Measurements from ENCODE around the gene TMTC2. TPM values are rescaled to one million over a fixed set of nuclear protein-coding genes. Genes with fewer than 3 reads are reported as not detected.

The TMTC2 gene
- total and polyA plus RNA-seq, 12 donors: 1.6 to 4.4 (median 2.7) TPM

DNA sequence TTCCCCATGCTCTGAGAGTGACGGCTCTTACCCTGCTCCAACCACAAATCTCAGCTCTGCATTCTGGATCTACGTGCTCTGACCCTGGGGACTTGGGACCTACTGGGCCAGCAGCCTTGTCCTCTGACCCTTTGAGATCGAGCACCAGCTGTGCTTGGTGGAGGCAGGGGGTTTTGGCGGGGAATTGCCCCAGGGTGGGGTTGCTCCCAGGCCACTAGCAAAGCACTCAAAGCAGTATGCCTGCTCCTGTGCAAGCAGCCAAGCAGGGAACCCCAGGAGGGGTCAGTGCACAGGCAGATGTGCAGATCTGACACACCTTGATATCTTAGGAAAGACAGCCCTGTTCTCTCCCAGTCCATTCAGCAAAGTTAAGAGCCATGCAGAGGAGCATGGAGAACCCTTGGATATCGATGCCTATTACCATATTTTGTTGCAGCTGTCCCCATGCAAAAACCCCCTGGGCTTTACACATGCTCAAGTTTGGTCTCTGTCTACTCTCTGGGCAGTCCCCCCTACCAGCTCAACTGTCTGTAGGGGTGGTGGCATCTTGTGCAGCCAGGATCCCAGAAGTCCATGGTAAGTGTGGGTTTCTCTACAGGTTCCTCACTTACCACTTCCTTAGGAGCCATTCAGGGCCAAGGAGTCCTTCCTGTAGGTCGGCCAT, 319.0 kb downstream of the TMTC2 start:
- H3K4me3 ChIP-seq: no peak overlapping the region
- no peak overlapping the region for H3K27ac ChIP-seq
- WGBS, 4 donors: 87 to 100% (median 93%) methylated on average over 3 to 6 of the region's 6 CpGs
- H3K9me3 ChIP-seq (replicated peaks in 1 of 3): peaks cover 0 to 6% (median 0%) of the 10 kb centered on the region in 3 donors
- H3K27me3 ChIP-seq: no peaks in the 10 kb centered on the region
- intact Hi-C loops (cut with DNase I): loop anchor here in 1 of 2 donors (10.0 kb wide), 3 partner anchors 321 to 1499 kb away; partner anchors contain the start of gene TMTC2
- no peaks in the 10 kb centered on the region for H3K4me1 ChIP-seq (replicated peaks in 1 of 2)
- no peak for DNase-seq
- TF ChIP-seq, protein P1, sequence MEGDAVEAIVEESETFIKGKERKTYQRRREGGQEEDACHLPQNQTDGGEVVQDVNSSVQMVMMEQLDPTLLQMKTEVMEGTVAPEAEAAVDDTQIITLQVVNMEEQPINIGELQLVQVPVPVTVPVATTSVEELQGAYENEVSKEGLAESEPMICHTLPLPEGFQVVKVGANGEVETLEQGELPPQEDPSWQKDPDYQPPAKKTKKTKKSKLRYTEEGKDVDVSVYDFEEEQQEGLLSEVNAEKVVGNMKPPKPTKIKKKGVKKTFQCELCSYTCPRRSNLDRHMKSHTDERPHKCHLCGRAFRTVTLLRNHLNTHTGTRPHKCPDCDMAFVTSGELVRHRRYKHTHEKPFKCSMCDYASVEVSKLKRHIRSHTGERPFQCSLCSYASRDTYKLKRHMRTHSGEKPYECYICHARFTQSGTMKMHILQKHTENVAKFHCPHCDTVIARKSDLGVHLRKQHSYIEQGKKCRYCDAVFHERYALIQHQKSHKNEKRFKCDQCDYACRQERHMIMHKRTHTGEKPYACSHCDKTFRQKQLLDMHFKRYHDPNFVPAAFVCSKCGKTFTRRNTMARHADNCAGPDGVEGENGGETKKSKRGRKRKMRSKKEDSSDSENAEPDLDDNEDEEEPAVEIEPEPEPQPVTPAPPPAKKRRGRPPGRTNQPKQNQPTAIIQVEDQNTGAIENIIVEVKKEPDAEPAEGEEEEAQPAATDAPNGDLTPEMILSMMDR (IDR thresholded peaks at IDR 0.05): no peak
- TF ChIP-seq POLR2A (IDR thresholded peaks at IDR 0.05): no peak
- H3K36me3 ChIP-seq (replicated peaks in 1 of 2): no peaks in the 10 kb centered on the region

DNA sequence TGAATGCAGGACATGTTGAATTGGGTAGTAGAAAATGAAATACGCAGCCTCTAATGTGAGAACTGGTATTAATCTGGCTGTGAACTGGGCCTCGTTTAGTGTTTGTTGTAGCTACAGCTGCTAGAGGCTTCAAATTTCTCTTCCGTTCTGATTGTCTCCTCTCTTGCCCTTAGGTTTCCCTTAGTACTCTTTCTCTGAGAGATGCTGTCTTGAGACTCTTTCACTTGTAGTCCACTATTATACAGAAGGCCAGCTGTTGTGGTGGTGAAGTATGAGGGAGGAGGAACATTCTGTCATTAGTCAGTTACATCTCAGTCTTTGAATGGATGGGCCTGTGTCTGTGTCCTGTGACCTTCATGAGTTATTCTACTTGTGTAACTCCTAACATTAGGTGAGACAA, 322.0 kb downstream of the TMTC2 start:
- TF ChIP-seq, protein P1 (IDR thresholded peaks at IDR 0.05): no peak
- TF ChIP-seq POLR2A (IDR thresholded peaks at IDR 0.05): no peak
- Histone ChIP-seq H3K36me3 (replicated peaks in 1 of 2) (no peaks in the 10 kb centered on the region), H3K4me1 (replicated peaks in 1 of 2) (no peaks in the 10 kb centered on the region), H3K9me3 (replicated peaks in 1 of 3) (peaks cover 0 to 6% (median 0%) of the 10 kb centered on the region in 3 donors), H3K27ac (no peak overlapping the region), H3K27me3 (no peaks in the 10 kb centered on the region), H3K4me3 (no peak overlapping the region)
- intact Hi-C loops (cut with DNase I): loop anchor here in 1 of 2 donors (10.0 kb wide), 3 partner anchors 324 to 1496 kb away; partner anchors contain the start of gene TMTC2
- 58 to 64% (median 60%) methylated on average over 3 of the region's 3 CpGs for WGBS, 4 donors
- no peak for DNase-seq

DNA sequence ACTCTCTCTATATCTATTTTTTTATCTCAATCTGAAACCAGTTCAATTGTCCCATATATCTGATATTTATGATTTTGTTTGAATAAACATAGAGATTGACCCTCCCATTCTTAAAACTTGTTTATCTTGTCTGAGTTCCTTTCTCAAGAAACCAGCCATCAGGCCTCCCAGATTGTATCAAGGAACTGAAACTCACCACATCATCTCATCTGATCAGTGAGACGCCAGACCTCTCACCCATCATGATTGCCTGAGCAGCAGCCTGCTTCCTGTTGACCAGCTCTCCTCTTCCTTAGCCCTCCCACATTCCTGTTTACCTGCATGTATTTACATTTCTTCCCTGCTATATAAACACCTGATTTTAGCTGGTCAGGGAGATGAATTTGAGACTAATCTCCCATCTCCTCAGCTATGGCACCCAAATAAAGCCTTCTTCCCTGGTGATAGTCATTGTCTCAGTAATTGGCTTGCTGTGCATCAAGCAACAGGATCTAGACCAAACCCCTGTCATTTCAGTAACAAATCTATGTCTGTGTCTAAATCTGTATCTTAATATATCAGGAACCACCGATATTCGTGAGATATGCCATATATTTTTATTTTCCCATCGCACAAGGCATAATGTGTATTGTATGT, 323.6 kb downstream of the TMTC2 start:
- peaks cover 0 to 6% (median 0%) of the 10 kb centered on the region in 3 donors for H3K9me3 ChIP-seq (replicated peaks in 1 of 3)
- no peaks in the 10 kb centered on the region for H3K36me3 ChIP-seq (replicated peaks in 1 of 2)
- H3K27ac ChIP-seq: no peak overlapping the region
- H3K4me1 ChIP-seq (replicated peaks in 1 of 2): peaks cover under 1 to 1% of the 10 kb centered on the region in 2 donors
- no peaks in the 10 kb centered on the region for H3K27me3 ChIP-seq
- no peak overlapping the region for H3K4me3 ChIP-seq
- WGBS, 4 donors: 49 to 50% (median 49%) methylated on average over 4 of the region's 4 CpGs
- DNase-seq: no peak
- TF ChIP-seq, protein P1 (IDR thresholded peaks at IDR 0.05): no peak
- TF ChIP-seq POLR2A (IDR thresholded peaks at IDR 0.05): no peak
- intact Hi-C loops (cut with DNase I): no loop called here

DNA sequence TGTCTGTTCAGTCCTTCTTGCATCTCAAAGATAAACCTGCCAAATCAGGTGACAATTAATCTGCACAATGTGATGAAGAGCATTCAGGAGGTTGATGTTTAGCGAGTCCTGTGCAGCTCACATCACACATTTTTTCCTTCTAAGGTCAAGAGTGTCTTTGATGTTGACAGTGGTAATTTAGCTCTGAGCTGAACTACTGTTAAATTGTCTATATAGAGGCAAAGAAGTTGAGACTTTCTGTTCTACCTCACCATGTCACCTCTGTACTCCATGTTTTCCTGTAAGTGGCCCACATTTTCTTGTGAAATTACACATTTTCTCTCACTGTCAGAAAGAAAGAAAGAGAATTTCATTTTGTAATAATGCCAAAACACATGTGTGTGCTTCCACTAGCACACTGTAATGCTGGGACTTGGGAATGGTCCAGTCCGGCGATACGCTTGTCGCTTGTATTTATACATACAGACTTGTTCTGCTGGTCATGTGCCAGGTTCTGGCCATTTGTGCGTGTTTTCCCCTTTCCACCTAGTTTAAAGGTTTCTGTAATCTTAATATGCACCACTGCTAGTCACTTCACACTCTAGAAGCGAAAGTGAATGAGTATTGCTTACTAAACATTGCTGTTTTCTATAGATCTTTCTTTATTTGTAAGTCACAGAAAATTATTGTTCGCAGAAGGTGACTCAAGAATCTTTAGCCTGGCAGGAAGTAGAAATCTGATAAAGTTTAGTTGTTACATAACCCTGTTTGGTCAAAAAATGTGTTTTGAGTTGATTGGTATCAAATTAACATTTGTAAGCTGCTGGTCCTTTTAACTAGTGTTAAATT, 328.9 kb downstream of the TMTC2 start:
- peak overlapping the region; percentile 58 to 97 (median 83) for H3K27ac ChIP-seq
- H3K36me3 ChIP-seq (replicated peaks in 1 of 2): no peaks in the 10 kb centered on the region

More for the DNA sequence above, 328.9 kb downstream of the TMTC2 start:
- WGBS, 4 donors: 26 to 43% (median 31%) methylated on average over 8 of the region's 8 CpGs
- intact Hi-C loops (cut with DNase I): no loop called here
- DNase-seq: peak; percentile 38 to 66 (median 54)
- peak overlapping the region in 2 of 4 donors; percentile 12 to 53 for H3K4me3 ChIP-seq
- peaks cover 13 to 15% of the 10 kb centered on the region in 2 donors for H3K4me1 ChIP-seq (replicated peaks in 1 of 2)
- TF ChIP-seq POLR2A (IDR thresholded peaks at IDR 0.05): no peak
- TF ChIP-seq, protein P1 (IDR thresholded peaks at IDR 0.05): no peak
- H3K9me3 ChIP-seq (replicated peaks in 1 of 3): no peaks in the 10 kb centered on the region
- no peaks in the 10 kb centered on the region for H3K27me3 ChIP-seq

All from adrenal gland (tissue), 12 donors.